ENCODE results near the gene PTPN3.

Gene PTPN3

DNA sequence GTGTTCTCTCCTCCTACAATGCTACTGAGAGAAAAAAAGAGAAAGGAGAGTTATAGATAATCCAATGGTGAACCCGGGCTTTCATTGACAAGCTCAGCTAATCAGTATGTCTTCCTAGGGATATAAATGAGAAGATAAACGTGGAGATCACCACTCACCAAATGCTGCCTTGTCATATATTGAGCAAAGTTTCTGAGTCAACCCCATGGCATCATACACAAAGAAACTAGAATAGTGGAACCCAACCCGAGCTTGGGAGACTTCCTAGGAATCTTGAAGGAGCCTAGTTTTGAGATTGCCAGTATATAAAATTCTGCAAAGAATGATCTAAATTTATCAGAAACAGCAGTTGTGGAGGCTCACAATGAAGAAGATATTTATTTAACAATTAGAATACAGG lies 47.8 kb downstream of the PTPN3 start:
- DNase-seq, result no peak

DNA sequence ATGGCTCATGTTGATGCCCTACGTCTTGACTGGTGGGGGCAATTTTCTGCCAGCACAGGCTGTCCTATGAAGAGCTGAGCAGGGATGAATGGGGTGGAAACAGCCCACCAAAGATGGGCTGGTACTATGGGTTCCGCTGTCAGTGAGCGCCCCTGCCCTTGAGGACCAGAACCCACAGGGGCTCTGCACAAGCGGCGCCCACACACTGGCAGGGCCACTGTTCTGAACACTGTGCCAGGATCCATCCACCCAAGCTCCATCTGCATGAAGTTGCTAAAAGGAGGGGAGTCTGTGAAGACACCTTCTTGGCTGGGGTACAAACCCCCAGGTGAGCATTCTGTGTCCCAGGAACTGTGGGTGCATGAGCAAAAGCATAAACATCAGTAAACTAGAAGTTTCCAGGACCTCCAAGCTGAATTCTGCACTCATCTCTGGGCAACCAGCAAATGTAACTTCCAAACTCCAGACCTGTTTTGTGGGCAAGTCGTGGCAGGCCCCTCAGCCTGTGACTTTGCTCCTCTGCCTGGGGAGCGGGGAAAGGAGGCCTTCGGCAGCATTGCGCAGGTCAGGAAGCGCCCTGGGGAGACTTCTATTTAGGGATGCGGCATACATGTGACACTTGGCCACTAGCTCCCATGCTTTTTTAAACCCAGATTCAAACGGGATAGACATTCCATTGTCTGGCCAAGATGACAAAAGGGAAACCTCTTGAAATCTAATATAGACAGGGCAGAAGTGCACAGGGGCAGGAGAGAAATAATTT lies 48.9 kb downstream of the PTPN3 start:
- no peak for DNase-seq

DNA sequence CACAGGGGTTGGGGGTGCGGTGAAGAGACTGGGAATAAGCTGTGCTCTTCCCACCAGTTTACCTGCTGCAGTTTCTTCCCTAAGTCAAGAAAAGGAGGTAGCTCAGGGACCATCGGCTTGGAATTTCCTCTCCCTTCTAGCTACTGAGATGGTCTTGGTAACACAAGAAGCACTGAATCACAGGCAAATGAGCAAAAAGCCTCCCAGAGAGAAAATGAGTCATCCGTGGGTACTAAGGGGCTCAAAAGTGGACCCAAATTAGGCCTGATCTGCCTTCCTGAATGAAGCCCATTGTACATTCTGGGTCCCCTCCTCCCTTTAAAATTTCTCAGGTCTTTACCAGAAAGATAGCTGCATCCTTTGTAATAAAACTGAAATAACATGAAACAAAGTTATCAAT lies 49.9 kb downstream of the PTPN3 start:
- no peak for DNase-seq

DNA sequence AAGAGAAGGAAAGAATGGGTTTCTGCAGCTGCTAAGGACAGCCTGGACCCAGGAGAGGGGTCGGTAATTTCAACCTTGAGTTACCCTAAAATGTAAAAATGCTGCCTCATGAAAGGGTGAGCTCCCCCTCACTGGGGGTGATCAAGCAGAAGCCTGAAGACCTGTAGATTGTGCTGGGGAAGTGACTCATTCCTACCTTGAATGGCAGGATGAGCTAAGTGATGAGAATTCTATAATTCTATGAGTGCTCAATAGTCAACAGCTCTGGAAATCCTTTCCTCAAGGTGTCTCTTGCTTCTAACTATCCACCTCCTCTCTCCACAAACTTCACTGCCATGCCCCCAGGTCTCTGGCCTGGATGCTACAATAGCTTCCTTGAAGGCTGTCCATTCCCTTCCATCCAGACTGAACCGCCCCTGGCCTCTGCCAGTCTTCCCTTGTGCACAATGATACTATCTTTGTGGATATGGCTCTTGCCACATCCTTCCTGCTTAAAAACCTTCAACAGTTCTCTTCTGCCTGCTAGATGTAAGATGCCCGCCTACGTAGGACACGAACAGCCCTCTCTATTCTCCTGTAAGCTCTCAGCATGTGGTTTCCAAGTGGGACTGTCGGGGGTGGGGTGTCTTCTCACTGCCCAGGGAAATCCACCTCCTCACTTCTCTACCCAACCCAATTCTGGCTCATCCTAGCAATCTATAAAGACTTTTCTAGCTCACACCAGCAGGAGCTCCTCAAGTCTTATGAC lies 50.6 kb downstream of the PTPN3 start:
- DNase-seq, result no peak

DNA sequence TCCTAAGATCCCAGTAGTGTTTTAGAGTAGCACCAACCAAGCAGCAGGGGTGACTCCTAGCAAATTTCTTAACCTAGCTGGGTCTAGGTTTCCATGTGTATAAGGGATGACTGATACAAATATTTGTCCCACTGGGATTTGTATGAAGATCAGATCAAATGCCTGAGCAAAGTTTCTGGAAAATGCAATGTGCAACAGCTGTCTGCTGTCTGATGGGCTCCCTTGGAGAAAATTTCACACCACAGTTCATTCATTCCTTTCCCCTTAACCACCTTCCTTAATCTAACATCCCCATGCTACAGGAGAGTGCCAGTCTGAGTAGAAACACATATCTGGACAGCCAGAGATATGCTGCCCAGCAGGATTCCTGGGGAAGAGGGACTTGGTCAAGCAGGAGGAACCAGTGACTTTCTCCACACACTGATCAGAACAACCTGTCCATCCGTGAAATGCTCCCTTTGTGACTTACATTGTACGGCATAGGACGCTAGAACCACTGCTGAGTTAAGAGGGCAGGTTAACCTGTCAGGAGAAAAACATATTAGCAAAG lies 53.3 kb downstream of the PTPN3 start:
- DNase-seq, result no peak

DNA sequence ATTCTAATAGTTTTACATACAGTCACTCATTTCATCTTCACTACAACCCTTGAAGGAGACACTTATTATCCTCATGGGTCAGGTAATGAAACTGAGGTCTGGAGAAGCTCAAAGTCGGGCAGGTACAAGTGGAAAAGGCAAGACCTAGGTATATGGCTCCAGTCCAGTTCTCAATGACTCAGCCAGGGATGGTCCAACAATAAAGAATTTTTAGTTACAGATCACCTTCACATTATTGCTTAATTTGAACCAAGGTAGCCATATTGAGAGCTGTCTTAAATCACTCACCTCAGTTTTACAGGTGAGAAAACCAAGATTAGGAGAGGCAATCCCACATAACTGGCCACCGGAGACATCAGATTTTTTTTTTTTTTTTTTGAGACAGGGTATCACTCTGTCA lies 55.4 kb downstream of the PTPN3 start:
- no peak for DNase-seq

DNA sequence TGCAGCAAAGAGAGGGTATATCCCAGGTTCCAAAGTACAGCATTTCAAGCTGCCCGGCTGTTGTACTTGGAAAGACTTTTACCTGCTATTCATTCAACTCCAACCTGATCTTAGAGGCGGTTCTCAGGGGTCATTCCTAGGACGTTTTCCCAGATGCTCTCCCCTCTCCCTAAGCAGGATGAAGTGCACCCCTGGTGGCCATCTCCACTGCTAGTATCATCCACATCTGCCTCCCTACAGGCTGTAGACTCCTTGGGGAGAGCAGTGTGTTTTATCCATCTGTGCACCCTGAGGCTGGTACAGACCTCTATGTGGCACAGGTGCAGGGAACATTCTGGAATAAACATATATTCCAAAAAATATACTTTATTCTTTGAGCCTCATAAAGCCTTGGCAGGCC lies 56.8 kb downstream of the PTPN3 start:
- DNase-seq, result no peak

DNA sequence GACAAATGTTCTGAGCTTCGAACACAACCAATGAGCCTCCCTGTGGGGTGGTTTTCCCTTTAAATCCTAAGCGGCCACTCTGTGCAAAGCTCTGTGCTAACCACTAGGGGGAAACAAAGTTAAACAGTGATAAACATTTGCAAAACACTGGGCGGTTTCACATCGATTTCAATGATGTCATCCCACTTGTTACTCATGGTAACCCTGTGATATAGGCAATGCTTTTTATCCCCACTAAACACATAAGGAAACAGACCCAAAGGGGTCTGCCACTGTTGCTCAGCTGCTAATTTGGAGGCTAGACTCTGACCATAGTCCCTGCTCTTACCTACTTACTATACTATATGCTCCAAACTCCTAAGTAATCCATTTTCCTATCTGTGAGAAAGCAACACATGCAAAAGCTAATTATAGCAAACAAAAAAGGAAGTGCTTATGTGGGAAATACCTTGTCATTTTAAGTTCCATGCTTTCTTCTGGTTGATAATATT lies 57.3 kb downstream of the PTPN3 start:
- peak in 2 of 6 experiments; percentile 29 to 40 for DNase-seq

DNA sequence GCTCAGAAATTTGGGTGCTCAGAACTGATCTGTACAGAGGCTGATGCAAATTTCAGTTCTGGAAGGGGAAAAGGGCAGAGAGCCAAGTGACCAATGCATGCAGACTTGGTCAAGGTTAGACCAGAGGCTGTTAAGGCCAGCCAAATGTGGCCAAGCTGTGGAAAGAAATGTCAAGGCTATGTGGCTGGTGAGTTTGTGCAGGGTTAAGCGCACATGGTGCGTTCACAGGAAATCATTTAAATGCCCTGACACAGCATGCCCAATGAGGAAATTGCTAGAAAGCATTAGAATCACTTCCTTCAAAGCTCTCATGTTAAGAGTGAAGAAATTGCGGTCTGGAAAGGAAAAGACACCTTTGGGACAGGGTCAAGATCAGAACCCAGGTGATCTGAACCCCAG lies 58.0 kb downstream of the PTPN3 start:
- DNase-seq, result peak in 1 of 6 experiments; percentile 23

DNA sequence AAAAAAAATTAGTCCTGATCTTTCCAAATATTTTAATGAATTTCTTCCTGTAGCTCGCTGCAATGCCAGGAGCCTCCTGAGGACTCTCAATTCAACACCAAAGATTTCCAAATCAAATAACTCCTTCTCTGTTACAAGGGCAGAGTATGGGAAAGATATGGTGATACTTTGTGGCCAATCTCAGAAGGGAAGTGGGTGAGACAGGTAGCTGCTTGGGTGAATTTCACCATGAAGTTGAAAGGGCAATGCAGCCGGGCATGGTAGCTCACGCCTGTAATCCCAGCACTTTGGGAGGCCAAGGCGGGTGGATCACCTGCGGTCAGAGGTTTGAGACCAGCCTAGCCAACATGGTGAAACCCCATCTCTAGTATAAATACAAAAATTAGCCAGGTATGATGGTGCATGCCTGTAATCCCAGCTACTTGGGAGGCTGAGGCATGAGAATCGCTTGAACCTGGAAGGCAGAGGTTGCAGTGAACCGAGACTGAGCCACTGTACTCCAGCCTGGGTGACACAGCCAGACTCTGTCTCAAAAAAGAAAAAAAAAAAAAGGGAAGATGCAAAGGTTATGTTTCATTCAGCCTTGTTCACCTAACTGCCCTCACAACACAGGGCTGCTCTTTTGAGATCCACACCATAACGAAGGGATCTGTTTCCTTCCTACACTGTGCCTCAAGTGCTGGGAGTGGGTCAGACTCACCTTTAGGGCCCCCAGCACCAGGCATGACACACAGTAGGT lies 58.6 kb downstream of the PTPN3 start:
- no peak for DNase-seq

DNA sequence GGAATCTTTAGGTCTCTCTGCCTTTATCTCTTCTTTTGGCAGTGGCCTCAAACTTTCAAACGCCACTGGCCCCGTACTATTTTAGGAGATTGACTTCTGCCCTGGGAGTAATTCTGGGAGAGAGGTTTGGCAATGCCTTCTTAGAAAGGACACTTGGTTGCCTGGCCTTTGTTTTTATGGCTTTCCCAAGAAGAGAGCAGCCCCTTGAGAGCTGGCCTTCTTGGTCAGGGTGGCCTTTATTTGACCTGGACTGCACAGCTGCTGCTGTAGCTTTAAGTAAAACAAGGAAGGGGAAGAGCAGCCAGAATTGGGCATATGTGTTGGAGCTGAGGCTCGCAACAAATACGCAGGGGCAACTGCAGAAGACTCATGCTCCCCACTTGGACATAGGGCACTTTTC lies 60.8 kb downstream of the PTPN3 start:
- no peak for DNase-seq

DNA sequence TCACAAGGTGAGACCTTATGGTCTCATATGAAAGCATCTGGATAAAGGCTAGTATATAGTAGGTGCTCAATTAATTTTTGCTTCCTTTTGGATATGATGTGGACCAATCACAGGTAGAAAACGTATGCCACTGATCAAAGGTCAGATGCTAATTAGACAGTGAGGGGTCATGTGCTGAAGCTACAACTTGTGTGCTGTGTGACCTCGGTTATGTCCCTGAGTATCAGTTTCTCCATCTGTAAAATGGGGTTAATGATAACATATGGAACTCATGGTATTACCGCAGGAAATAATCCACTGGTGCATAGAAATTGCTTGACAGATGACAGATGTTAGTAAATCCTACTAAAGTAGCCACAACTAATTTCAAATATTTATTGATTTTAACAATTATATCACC lies 62.0 kb downstream of the PTPN3 start:
- no peak for DNase-seq

DNA sequence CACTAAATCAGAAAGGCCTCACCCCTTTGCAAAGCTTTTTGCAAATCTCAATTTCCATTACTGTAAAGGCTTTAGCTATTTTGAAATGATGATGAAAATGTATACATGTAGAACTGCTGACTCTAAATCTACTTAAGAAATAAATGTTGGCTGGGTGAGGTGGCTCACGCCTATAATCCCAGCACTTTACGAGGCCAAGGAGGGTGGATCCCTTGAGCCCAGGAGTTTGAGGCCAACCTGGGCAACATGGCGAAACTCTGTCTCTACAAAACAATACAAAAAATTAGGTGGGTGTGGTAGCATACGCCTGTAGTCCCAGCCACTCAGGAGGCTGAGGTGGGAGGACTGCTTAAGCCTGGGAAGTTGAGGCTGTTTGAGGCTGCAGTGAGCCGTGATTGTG lies 64.6 kb downstream of the PTPN3 start:
- no peak for DNase-seq

DNA sequence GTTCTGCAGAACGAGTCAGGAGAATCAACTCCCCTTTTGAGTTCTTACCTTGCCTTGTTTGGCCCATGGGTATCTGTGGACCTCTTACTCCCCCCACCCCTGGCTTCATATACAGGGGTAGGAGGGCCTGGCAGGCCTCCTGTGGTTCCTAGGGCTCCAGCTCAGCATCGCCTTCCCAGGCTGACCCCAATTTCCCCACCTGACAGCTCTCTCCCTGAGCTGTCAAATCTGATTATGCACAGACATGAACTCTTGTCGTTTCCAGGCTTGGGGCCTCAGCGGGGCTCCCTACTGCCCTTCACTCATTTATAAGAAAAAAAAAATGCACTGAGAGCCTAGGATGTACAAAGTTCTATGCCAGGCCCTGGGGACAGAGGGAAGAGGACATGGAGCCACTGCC lies 67.9 kb downstream of the PTPN3 start:
- DNase-seq, result no peak

DNA sequence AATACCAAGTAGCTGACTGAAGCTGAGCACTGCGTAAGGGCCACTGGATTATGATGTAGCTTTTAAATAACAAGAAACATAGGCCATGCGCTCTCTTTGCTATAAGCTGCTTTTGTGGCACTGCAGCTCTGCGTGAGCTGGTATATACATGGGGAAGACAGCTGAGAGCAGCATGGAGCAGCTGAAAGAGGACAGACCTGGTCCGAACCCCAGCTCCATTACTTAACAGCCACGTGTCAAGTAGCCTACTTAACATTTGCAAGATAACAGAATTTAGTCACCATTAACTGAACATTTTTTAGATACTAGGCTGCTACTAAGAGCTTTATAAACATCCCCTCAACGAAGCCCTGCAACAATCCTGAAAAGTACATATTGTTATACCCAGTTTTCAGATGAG lies 69.3 kb downstream of the PTPN3 start:
- DNase-seq, result no peak

DNA sequence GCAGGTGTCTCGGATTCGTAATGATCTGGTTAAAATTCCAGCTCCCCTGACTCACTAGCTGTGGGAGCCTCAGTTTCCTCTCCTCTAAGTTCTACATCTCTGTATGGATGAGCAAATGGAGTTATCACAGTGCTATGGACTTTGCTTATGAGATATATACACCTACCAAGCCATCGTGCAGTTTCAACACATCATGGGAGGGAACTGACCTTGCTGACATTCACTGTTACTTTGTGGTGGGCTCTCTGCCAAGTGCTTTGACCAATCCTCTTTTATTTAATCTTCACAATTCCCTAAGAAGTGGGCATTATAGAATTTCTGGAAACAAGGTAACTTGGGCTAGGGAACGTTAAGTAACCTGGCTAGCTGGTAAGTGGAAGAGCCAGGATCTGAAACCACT lies 70.2 kb downstream of the PTPN3 start:
- no peak for DNase-seq

DNA sequence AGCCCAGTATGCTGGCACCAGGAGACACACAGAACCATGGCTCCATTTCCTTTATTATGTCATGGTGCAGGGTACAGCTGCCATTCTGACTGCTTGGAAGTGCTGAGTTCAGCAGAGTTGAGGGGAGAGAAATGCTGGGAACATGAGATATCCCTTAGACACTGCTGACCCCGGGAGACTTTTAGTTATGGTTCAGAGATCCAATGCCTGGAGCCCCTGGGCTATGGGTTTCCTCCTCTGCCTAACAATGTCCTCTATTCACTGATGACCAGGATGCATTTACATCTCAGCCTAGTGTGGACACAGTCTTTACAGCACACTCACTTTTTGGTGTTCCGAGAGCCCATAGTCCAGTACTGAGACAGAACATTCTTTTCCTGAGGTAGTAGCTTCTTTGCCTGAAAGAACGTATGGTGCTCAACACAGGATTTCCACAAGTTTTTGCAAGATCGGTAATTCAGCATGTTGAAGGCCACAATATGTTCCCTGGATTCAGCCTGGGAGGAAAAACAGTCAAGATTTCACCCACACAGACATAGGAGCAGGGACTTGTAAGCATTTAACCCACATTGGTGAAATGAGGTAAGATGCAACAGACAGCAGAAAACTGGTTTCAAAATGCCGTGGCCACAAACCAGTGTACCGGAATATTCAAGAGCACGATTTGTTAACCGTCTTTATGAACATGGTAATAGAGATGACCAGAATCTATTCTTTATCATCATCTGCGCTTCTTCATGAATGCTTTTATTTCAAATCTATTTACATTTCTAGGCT lies 71.3 kb downstream of the PTPN3 start:
- DNase-seq, result no peak

DNA sequence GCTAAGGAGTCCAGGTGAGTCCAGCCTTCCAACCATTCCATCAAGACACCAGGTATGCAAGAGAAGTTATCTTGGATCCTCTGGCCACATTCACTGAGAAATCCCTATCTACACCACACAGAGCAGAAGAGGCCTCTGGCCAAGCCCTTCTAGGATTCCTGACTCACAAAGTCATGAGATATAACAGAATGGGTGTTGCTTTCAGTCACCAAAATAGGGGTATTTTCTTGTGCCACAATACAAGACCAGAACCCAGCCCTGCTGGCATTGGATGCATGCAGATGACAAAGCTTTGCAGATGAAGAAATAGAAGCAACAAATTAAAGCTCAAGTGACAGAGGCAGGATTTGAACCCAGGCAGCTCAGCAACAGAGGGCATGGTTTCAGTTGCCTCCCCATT lies 73.5 kb downstream of the PTPN3 start:
- no peak for DNase-seq

DNA sequence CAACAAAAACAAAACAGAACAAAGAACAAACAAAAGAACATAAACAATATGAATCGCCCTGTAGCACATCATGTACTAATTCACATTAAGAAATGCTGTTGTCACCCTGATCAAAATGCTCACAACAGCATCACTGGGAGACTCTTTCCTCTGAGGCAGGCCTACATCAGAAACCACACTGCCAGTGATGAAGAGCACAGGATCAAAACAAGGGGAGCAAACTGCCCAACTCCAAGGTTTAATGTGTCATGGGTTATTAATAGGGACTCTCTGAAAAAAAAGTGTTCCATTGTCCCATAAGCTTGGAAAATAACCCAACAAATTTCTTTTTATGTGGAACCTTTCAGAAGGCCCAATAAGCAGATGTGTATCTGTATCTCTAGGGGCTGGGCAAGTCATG lies 74.2 kb downstream of the PTPN3 start:
- no peak for DNase-seq

DNA sequence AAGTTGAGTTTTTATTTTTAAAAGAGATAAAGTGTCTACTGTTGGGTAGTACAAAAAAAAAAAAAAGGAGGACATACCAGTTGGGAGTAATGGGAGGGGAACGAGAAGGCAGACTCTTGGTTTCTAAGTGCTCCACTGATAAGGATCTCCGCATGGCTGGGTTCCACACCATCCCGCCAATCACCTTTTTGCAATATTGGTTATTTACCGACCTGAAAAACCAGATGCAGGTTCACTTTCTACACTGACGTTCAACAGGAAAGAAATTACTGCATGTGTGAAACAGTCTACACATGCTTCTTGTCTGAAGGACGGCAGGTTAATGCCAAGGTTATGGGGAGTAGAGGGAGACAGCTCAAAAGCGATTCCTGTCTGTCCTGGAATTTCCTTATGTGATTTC lies 75.5 kb downstream of the PTPN3 start:
- DNase-seq, result no peak

DNA sequence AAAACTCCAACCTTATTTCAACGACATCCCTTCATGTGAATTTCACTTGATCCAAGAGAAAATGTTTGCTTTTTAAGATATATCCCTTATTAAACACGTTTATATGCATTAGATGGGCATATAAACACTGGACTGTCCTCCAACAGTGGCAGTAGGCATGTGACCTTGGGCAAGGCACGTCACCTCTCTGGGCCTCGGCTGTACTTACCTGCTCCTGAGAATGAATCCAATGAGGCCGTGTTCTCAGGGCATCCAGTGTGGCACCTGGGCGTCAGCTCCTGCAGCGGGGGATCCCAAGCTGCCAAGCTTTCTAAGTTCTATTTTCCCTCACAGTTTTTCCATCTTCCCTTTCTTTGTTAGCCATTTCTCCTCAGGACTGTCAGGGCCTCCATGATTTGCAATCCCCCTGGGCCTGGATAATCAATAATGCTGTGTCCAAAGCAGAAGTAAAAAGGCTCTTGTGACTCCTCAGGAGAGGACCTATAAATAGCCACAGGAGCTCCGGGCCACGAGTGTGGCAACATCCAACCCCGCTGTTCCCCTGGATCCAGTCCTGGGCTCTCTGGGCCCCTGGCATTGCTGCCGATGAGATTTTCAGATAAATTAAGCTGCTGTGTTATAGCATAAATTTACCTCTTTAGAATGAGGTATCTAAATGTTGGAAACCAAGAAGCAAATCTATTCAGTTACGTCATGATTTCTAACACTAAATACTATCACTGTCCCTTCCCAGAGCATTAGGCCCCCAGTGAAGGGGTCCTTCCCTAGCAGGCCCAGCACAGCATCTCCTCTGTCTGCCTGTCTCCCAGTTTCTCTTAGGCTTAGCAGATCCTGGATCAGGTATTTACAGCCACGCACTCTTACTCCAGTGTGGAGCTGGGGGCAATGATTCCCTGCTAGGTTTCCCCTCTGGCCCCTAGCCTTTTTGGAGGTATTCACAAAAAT lies 76.8 kb downstream of the PTPN3 start:
- DNase-seq, result no peak

DNA sequence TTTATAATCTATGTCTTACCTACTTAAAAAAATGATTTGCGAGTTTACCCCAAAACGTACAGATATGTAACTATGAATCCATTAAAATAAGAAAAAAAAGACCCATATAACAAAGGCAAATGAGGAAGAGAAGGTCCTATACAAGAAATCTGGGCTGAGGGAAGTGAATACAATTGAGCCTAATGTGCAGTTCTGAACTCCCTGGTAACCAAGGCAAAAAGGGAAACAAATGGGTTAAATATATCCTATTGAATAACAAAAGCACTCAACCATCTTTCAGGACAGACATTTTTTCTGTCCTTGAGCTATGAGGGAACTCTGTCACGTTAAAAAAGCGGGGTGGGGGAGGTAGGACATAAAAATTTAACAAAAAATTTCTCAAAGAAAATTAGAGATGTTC lies 78.6 kb downstream of the PTPN3 start:
- DNase-seq, result no peak
